ENCODE results near the gene SLIT2.

Gene SLIT2, protein sequence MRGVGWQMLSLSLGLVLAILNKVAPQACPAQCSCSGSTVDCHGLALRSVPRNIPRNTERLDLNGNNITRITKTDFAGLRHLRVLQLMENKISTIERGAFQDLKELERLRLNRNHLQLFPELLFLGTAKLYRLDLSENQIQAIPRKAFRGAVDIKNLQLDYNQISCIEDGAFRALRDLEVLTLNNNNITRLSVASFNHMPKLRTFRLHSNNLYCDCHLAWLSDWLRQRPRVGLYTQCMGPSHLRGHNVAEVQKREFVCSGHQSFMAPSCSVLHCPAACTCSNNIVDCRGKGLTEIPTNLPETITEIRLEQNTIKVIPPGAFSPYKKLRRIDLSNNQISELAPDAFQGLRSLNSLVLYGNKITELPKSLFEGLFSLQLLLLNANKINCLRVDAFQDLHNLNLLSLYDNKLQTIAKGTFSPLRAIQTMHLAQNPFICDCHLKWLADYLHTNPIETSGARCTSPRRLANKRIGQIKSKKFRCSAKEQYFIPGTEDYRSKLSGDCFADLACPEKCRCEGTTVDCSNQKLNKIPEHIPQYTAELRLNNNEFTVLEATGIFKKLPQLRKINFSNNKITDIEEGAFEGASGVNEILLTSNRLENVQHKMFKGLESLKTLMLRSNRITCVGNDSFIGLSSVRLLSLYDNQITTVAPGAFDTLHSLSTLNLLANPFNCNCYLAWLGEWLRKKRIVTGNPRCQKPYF (N-terminal part only)

GRCh38 chr4:20251796-20252655, at the start of gene SLIT2:
SLIT2 (plus strand) TSS chr4:20251905; CDS start chr4:20253816, 1,911 bp downstream.
- no peak for ATAC-seq

DNA sequence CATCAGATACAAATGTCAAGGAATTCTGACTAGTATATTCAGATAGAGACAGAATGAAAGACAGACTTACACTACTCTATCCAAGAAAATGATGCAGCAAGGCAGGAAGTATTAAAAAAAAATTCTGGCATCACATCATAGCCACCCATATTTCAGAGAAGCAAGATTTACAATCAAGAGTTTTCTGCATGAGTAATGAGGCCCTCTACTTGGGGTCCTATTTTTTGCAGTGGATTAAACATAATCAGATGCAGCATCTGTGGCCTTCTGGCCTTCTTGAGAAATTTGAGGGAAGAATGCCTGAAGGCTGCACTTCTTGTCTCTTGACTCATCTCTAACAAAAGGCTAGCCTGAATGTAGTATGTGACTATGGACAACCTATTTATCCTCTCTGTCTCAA, 48.2 kb upstream of the SLIT2 start:
- no peak for ATAC-seq

DNA sequence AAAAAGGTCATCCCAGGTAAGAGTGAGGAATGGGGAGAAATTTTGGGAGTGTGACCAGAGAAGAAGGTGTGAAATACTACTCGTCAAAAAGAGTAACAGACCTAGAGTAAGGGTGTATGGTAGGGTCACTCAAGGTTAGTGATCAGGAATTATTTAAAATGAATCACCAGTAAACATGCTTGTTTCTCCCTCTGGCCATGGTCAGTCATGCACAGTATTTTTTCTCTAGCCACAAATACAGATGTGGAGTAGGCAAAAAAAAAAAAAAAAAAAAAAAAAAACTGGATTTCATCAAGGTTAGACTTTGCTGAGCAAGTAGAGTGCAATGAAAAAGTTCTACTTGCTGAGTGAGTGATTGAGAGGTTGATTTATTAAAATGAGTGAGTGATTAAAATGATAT, 34.2 kb upstream of the SLIT2 start:
- no peak for ATAC-seq

DNA sequence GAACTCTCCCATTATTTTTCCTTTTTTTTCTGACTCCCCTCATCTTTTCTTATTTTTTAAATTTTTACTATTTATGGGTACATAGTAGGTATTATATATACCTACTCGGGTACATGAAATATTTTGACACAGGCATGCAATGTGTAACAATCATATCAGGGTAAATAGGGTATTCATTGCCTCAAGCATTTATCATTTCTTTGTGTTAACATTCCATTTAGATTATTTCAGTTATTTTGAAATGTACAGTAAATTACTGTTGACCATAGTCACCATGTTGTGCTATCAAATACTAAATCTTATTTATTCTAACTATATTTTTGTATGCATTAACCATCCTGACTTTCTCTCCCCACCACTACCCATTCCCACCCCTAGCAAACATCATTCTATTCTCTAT, 33.8 kb upstream of the SLIT2 start:
- no peak for ATAC-seq

DNA sequence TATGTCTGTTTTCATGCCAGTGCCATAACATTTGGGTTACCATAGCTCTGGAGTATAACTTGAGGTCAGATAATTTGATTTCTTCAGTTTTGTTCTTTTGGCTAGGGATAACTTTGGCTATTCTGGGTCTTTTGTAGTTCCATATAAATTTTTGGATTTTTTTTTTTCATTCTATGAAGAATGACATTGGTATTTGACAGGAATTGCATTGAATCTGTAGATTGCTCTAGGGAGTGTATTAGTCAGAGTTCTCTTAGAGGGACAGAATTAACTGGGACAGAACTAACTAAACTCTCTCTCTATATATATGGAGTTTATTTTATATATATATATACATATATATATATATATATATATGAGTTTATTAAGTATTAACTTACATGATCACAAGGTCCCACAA, 32.2 kb upstream of the SLIT2 start:
- no peak for ATAC-seq

DNA sequence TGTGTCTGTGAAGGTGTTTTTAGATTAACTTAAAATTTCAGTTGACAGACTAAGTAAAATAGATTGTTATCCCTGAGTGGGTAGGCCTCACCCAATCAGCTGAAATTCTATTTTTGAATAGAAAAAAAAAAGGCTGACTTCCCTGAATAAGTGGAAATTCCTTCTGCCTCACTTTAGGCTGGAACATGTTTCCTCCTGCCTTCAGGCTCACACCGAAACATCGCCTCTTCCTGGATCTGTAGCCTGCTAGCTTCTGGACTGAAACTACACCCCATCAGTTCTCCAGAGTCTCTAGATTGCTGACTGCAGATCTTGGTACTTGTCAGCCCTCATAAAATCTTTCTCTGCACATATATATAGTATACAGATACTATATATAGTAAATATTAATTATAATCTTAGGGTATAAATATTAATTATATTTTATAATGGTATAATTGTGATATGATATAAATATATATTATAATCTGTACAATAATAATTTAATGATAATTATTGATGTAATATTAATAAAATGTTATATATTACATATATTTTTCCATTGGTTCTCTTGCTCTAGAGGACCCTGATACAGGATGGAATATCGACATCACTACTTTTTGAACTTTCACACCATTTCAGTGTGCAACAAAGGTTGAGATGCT, 13.7 kb upstream of the SLIT2 start:
- no peak for ATAC-seq

DNA sequence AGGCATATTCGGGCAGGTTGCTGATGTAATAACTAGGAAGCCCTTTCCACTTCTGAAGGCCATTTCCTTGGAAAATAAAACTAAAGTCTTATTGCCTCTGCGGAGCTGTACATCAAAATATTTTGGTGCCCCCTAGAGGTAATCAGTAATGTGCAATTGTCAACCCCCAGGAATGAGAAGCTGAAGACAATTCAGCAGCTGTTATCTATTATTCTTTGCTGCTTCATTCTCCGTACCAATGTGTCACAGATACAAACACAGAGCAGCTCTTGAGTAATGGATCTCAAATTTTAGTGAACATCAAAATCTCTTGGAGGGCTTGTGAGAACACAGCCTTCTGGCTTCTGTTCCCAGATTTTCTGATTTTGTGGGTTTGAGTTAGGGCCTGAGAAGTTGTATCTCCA, 3.5 kb upstream of the SLIT2 start:
- no peak for ATAC-seq

GRCh38 chr4:20249333-20249732, 2.4 kb upstream of the SLIT2 start:
- ATAC-seq: no peak

GRCh38 chr4:20251031-20251795, 492 bp upstream of the SLIT2 start:
- ATAC-seq: no peak

DNA sequence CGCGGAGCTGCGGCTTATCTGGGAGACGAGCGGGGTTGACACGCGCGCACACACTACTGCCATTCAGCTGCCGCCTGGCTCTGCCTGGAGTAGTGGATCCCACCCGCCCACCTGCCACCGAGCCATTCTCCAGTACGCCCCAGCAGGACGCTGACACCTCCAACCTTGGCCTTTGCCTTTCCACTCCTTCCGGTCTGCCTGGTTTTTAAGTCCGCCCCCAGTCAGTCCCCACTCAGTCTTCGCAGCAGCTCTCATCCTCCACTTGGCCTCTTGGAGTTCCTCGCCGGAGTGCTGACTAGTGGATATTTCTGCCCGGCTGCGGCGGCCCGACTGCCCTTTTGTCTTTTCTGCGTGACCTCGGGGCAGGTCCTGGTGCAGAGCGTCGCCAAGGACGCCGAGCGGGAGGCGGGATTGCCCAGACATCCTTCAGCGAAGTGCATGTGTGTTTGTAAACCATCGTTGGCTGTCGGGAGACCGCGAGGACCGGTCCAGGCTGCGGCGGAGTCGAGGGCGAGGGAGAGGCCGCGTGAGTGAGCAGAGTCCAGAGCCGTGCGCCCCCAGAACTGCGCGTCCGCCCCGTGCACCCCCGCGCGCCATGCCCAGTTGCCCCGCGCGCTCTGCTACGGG, 1.1 kb downstream of the SLIT2 start:
- ATAC-seq: no peak

- ATAC-seq: no peak
Observed at GRCh38 chr4:20253283-20253734, 1.6 kb downstream of the SLIT2 start.

DNA sequence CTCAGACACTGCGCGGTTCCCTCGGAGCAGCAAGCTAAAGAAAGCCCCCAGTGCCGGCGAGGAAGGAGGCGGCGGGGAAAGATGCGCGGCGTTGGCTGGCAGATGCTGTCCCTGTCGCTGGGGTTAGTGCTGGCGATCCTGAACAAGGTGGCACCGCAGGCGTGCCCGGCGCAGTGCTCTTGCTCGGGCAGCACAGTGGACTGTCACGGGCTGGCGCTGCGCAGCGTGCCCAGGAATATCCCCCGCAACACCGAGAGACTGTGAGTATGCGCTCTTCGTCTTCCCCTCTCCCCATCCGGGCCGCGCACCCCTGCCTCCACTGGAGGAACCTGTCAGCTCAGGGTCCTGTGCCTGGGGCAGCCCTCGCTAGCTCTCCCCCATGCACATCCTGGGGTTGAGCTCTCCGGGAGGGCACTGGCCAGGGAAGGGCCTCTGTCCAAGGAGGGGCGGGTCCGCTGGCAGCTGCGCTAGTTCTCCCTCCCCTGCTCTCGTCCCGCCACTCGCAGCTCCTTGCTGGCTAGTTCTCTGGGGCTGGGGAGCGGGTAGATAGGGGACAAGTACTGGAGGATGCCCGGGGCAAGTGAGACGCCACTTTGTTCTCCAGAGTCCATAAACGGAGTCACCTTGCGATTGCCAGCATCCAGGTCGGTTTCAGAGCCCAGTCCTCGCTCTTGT, 2.2 kb downstream of the SLIT2 start:
- no peak for ATAC-seq

DNA sequence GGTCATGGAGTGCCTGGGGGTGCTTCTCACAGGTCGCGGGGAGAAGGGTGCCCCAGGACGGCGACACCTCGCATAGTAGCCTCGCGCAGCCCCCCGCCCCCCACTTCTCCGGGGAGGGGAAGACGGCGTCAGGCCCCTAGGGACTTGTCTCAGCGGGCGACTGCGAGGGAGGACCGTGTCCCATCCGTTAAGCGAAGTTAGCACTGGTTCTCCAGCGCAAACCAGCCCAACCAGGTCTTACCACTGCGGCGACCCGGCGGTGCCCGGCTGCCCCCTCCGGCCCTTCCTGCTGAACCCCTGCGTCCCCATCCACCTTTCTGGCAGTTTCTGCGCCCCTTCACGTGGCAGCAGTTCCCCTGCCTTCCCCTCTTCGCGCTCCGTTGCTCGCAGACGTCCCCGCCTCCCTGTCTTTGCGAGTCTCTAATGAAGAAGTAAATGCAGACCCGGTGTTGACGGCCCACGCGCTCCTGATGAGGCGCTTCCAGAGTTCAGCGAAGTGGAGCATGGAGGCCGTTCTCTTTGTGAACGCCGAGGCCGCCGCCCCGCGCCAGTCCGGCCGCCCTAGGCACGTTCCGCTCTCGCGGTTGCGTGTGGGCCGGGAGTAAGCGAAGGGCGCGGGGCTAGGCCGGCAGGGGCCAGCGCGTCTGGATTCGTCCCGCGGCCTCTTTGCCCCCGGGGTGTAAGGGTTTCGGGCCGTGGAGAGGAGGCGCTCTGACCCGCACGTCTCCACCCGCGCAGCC, 3.0 kb downstream of the SLIT2 start:
- no peak for ATAC-seq

- ATAC-seq: no peak
Observed at GRCh38 chr4:20255251-20255586, 3.5 kb downstream of the SLIT2 start.

GRCh38 chr4:20255823-20256222, 4.1 kb downstream of the SLIT2 start:
- no peak for ATAC-seq

DNA sequence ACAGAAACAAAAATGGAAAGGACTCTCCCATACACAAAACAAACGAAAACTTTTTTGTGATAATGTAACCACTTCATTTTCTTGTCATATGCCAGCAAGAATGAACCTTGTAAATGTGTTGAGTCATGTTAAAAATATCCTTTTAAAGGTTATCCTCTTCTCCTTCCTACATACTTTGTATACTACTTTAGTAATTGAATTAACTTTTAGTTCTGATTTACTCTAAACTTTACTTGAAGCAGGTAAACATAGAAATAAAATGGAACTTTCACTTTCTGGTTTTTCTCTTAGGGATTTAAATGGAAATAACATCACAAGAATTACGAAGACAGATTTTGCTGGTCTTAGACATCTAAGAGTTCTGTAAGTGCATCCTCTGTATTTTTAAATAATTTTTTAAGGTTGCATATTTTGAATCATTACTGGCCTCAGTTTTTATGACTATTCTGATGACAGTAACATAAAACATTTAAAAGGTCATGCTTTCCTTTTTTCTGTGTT, 4.7 kb downstream of the SLIT2 start:
- ATAC-seq: no peak

GRCh38 chr4:20259707-20260106, 8.0 kb downstream of the SLIT2 start:
- no peak for ATAC-seq

DNA sequence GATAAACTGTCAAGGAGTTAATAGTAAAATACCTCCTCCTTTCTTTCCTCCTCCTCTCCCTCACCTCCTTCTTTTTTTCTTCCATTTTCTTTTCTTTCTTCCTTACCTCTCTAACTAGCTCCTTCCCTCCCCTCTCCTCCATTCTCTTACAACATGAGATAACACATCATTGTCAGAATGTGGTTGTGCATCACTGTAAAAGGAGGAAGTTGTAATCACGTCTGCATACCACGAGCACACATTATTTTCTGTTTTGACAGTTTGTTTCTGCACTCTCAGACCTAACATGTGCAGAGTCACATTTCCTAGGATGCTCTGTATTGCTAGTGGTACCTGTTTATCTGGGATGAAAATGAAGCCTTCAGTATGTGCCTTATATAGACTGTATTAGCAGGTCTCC, 9.1 kb downstream of the SLIT2 start:
- ATAC-seq: no peak

DNA sequence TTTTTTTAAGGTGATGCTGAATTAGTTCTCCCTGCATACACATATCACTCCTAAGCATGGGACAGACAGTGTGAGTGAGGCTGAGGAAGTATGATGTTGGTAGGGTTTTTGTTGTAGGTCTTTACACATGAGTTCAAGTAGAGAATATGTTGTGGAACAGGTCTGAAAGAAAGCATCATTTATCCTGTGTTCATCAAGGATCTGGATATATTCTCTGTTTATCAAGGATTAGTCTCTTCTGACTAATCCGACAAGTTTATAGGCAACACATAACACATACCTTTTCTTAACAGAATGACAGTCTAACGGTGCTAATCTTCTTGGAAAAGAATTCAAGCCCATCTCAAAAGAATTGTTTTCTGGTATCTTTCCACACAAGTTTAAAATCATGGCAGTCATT, 10.5 kb downstream of the SLIT2 start:
- no peak for ATAC-seq

- ATAC-seq: no peak
Observed at GRCh38 chr4:20264688-20265087, 13.0 kb downstream of the SLIT2 start.

Data from activated CD4-positive, CD25-positive, alpha-beta regulatory T cell treated with anti-CD3 and anti-CD28 coated beads, Interleukin-2, amount 50 U/mL, for 24 hours (primary cell).